ELF-1 (cell line): ENCODE measurements around the gene RIIAD1.
A peak's percentile ranks its signal among the peaks of the same experiment; 100 is the strongest.
"Not testable (repeated sequence)": the region's sequence is repeated elsewhere in the genome, so short reads cannot be mapped to it uniquely, and the experiment has no call there.

Experiments
- DNase-seq: peaks from one replicate; pipeline ENCODE4 v3.0.0-alpha.2; 2016; ENCODE audit warnings: low read depth, low spot score

Gene RIIAD1, protein sequence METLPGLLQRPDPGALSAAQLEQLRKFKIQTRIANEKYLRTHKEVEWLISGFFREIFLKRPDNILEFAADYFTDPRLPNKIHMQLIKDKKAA

DNA sequence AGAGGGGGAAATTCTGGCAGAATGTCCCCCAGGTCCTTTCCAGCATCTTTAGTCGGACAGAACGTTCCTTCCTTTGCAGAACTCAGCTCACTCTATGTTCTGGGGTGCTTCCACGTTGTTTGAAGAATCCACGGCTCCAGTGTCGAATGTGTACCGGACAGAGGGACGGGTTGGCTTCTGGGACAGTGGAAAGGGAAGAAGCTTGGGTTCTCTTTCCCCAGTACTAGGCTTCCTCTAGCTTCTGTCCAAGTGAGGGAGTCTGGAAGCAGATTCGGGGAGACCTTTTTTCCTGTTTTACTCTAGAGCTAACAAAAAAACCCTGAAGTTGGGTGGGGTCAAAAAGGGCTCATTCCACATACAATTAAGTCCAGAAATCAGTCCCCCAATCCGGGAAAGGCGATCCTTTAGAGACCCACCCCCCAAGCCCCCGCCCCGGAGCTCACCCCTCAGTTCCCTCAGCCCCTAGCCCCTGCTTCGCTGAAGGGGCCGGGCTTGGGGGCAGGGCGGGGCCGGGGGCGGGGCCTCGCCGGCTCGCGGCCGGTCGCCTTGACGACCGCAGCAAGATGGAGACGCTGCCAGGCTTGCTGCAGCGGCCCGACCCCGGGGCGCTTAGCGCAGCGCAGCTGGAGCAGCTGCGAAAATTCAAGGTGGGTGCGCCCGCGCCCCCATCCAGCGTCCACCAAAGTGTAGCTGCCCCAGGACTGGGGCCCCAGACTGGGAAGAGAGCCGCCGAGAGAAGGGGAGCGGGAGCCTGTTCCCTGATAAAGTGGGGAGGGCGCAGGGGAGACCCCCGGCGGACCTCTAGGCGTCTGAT lies at the start of gene RIIAD1:
Gene RIIAD1 (plus strand): TSS at position 549 of the 814 bp plus-strand sequence. CDS start 15 bp downstream, at position 564.
- DNase-seq: peak; percentile 42

DNA sequence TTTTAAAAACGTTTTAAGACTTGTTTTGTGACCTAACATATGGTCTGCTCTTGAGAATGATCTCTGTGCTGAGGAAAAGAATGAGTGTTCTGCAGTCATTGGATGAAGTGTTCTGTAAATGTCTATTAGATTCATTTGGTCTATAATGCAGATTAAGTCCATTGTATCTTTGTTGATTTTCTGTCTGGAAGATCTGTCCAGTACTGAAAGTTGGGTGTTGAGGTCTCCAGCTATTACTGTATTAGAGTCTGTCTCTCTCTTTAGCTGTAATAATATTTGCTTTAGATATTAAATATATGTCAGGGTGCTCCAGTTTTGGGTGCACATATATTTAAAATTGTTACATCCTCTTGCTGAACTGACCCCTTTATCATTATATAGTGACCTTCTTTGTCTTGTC lies 47.9 kb upstream of the RIIAD1 start:
- no peak for DNase-seq

DNA sequence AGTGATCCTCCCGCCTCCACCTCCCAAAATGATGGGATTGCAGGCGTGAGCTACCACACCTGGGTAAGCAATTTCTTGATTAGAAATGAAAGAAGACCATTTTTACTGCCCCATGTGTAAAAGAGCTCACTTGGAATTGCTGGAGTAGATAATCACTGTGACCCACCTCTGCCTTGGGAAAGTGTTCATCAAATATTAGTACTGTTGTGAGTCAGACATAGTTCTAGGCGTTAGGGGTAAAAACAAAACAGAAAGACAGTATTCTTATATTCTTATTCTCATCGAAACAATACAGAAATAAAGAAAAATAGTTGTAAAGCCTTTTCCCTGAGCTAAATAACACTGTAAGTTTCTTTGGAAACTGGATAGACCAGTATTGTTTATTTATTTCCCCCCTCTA lies 40.9 kb upstream of the RIIAD1 start:
- DNase-seq: no peak

DNA sequence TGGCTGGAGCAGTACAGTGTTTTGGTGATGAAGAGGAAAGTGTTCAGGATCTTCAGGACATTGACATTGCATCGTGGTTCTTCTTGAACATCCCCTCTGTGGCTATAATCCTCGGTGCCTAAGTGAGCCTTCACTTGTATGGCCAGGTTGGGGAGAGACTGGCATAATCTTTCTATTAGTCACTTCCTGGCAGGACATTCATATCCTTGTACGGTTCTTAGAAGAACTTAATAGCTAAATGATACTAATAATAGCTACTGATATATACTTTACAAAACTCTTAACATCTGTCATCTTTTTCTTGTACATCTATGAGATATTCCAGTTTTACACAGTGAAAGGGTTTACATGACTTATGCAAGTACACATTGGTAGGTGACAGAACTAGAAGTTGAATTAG lies 40.5 kb upstream of the RIIAD1 start:
- no peak for DNase-seq

DNA sequence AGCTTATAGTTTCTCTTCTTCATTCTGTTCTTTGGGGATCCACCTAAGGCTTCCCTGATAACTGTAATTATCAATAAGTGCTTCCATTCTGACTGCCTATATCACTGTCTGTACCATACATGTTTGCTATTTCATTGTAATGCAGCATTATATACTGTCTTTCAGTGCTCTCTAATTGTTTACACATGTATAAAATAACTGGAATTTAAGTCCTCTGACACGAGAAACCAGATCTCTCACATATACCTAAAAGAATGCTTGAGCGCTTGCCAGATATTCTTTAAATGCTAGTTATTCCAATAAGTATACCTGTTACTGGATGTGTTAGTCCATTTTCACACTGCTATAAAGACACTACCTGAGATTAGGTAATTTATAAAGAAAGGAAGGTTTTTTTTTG lies 39.4 kb upstream of the RIIAD1 start:
- no peak for DNase-seq

DNA sequence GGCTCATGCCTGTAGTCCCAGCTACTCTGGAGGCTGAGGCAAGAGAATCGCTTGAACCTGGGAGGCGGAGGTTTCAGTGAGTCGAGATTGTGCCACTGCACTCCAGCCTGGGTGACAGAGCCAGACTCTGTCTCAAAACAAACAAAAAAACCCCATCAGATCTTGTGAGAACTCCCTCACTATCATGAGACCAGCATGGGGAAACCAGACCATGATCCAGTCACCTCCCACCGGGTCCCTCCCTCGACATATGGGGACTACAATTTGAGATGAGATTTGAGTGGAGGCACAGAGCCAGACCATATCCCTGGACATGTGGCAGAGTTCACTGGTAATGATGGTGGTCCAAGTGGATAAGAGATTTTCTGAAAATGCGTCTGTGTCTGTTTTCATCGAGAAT lies 38.4 kb upstream of the RIIAD1 start:
- not testable (repeated sequence) for DNase-seq

DNA sequence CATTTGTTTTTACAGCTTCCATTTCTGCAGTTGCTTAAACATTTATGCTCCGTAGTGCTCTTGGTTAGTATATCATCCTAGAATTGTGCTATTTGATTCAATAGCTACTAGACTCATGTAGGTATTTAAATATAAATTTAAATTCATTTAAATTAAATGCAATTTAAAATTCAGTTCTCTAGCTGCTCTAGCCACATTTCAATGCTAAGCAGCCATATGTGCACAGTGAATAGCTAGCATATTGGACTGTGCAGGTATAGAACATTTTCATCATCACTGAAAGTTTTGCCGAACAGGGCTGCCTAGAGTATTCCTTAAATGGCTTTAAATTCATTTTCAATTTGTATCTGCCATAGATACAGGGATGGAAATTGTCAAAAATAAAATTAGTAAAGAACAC lies 37.2 kb upstream of the RIIAD1 start:
- DNase-seq: no peak

DNA sequence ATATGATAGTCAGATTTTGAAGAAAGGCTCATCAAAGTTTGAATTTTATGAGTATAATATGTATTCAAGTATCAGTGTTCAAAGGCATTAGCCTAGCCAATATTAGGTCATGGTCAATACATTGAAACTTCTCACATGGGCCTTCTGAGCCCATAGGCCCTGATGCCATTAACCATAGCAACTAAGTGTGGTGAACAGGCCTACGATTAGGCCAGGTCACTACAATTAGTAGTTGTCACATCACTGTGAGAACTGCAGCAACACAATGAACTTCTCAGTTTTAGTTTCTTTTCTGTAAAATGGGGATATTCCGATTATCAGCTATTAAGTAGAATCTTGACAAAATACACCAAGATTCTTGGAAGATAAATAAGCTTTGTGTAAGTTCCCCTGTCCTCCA lies 34.8 kb upstream of the RIIAD1 start:
- DNase-seq: no peak

DNA sequence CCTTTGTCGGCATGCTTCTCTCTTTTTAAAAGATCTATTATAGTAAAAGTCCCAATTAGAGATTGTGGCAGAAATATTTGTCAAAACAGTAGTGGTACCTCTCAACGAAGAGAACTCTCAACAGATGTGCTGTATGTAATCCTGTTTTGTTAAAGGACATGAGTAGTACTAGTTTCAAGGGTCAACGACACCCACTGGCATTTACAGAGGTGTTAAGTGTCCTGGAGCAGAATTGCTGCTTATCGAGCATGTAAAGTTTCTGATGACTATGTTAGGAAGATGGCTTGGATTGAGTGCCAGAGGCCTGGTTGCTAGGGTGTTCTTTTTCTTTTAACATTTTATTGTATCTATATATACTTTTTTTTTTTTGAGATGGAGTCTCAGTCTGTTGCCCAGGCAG lies 31.8 kb upstream of the RIIAD1 start:
- DNase-seq: no peak

DNA sequence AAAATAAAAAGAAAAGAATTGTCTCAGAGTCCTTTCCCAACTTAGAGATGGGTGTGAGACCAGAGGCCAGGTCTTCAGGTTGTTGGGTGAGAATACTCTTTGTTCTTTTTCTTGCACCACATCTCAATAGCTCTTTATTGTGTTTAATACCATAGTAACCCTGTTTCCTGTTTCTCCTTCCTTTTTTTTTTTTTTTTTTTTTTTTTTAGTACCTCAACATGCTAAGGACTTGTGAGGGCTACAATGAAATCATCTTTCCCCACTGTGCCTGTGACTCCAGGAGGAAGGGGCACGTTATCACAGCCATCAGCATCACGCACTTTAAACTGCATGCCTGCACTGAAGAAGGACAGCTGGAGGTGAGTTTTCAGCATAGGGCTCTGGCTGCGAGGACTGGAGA lies 29.1 kb upstream of the RIIAD1 start:
- no peak for DNase-seq

DNA sequence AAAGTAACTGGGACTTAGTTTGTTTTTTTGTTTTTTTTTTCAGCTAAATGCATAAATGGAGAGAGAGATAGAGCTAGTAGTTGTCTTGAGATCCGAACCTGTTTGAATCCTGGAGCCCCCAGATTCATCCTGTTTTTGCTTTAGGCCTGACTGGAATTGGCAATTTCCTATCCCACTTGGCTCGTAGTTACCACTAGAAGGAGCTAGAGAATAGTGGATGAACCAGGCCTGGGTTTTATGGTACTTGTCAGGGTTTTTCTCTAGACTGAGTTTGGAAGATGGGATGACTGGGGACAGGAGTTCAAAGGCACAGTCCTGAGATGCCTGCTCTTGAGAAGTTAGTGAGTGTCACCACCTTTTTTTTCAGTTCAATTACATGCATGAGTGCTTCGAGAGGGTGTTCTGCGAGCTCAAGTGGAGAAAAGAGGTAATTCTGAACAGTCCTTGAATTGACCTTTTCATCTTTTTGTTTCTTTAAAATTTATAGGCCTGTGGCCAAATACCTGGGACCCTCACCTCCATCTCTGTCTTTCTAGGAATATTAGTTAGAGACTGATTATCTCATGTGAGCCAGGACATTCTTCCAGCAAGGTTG lies 28.2 kb upstream of the RIIAD1 start:
- DNase-seq: peak; percentile 29

DNA sequence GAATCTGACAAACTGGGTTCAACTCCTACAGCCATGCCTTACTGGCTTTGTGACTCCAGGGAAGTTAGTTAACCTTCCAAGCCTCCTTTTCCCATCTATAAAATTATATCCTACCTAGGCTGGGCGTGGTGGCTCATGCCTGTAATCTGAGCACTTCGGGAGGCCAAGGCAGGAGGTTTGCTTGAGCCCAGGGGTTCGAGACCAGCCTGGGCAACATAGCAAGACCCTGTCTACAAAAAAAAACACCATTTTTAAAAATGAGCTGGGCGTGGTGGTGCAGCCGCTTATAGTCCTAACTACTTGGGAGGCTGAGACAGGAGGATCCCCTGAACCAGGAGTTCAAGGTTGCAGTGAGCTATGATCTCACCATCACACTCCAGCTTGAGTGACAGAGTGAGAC lies 19.8 kb upstream of the RIIAD1 start:
- no peak for DNase-seq

DNA sequence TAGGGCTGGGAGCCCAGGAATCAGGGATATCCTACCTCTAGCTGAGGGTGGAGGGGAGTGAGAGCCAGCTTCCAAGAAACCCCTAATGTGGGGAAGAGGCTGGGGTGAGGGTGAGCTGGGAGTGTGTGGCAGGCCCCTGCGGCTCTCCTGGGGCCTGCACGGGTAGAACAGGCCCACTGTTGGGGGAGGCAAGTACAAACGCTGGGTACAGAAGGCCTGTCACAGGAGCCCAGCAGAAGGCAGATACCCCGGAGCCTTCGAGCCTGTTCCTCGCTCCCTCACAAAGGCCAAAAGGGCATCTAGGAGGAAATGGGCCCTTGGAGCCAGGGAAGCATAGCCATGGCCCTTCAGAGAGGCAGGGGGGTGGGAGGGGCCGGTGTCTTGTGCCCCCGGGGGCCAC lies 18.4 kb upstream of the RIIAD1 start:
- no peak for DNase-seq

DNA sequence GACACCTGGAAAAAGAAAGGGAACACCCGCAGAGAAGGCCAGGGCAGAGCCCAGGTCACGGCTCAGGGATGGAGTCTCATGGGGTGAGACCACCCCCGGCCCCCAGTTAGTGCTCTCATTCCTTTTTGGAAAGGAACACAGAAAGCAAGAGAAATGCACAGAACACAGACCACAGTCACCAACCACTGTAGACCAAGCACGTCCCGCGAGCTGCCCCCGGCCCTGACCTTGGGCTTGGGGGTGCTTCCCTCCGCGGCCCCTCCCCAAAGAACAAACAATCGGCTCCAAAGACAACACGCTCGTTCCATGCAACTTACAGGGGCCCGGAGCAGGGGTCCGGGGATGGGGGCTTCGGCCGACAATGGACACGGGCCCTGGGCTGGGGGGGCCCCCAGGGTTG lies 17.5 kb upstream of the RIIAD1 start:
- DNase-seq: no peak

DNA sequence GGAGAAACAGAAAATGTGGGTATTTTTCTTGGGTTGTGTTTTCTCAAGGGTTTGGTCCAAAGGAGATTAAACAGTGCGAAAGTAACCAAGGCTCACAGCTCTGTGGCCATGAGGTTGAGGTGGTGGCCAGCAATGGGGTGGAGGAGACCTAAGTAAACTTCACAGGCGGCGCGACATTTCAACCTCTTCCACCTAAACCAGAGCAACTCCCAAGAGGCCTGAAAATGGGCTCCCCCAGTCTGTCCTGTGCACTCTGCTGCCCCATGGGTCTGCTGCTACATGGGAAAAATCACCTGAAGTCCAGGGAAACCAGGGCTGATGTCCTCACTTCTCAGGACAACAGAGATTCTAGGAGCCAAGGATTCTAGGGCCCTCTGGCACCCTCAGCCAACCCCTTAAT lies 17.1 kb upstream of the RIIAD1 start:
- DNase-seq: no peak

DNA sequence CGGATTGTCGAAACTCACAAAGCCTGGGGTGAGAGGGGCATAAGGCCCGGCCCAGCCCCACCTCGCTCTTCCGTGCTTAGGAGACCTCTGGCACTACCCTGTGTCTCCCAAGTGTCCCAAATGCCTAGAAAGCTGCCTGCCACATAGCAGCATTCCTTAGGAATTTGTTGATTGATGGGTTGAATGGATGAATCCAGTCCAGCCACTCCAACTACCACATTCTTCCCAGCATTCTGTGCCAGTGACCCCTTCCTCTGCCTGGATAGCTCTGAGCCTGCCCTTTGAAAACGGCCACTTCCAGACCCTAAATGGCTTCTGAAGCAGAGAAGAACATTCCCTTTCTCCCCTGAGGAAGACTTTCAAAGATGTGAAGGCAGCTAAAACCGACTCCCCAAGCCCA lies 16.2 kb upstream of the RIIAD1 start:
- DNase-seq: peak; percentile 61

DNA sequence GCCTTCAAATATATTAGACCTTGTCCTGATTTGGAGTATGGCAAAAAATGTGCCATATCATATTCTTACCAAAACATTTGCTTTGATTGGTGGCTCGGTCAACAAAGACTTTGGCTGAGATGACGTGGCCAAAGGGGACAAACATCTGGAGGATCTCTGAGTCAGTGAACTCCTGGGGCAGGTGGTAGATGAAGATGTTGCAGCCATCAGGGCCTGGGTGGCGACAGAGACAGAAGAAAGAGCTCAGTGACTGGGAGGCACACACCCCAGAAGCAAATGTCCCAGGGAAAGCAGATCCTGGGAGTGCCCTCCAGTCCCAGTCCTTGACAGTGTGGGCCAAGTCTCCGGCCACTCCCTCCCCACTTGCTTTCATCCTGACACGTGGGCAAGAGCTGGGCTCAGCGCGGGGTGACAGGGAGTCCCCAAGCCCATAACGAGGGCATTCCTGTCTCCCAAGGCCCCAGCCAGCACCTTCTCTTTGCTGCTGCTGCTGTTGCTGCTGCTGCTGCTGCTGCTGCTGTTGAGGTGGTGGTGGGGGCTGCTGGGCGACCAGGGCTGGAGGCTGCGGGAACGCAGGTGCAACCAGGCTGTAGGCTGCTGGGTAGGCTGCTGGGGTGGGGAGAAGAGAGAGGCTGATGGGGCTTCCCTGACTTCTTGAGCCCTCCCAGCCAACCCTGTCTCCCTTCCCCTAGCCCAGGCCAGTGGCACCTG lies 15.4 kb upstream of the RIIAD1 start:
- no peak for DNase-seq

DNA sequence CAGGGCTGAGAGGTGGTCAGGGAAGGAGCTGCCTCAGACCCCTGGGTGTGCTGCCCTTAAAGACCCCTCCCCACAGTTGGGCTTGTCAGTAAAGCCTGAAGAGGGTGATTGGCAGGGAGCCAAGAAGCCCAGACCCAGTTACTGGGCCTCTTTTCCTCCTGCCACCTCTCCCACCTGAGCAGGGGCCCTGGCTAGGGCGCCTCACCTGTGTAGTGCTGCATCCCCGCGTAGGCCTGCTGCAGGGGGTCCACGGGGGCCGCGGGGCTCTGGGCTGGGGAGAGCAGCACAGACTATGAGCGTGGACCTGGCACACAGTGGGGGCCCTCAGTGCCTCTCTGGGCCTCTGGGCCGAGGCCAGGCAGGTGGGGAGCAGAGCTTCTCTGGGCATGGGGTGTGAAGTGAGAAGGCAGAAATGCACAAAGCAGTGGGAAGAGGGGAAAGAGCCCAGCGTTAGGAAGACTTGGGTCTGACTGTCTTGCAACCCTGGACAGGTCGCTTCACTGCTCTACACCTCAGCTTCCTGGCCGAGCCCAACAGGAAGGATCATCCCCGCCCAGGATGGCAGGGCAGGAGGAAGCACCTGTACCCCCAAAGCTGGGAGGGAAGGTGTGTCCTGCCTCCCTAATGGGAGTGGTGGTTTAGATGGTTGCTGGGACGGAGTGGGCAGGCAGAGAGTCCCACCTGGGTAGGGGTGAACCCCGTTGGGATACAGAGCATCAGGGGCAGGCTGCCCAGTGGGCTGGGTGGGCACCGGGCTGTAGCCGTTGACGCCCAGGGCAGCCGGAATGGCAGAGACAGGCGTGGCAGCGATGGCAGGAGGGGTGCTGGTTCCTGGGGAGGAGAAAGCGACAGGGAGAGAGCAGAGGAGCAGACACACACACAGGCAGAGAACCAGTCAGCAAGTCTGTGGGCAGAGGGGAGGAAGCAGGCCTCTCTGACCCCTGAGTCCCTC lies 14.6 kb upstream of the RIIAD1 start:
- no peak for DNase-seq

DNA sequence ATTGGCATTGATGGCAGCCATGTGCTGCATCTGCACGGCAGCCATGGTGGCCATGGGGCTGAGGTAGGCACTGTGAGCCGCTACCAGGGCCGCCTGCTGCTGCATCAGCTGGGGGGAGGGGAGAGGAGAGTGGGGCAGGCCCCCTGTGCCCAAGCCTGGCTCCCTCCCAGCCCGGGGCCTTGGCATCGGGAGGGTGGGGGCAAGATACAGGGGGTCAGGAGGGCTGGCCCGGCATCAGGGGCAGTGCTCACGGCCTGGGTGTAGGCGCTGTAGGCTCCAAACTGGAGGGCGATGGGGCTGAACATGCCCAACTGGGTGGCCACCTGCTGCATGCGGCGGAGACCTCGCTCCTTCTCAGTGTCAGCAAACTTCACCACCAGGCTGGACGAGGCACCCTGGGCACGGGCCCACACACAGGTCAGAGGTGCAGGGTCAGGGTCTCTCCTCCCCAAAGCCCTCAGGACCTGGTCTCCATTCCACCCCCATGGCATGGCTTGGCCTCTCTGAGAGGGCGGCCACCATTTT lies 13.7 kb upstream of the RIIAD1 start:
- no peak for DNase-seq

DNA sequence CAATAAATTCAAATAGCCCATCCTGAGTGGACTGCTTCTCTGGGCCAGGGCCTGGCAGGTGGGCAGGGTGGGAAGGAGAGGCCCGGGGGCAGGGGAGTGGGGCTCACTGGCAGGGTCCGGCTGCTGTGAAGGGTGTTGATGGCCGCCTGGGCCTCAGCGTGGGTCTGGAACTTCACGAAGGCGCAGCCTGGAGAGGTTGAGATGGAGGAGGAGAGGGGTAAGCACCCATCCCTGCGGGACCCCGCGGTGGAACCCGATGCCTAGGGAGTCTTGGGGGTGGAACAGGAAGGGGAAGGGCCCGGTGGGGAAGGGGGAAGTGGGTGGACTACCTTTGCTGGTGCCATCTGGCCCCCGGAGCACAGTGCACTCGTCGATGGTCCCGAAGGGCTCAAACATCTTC lies 12.4 kb upstream of the RIIAD1 start:
- no peak for DNase-seq

DNA sequence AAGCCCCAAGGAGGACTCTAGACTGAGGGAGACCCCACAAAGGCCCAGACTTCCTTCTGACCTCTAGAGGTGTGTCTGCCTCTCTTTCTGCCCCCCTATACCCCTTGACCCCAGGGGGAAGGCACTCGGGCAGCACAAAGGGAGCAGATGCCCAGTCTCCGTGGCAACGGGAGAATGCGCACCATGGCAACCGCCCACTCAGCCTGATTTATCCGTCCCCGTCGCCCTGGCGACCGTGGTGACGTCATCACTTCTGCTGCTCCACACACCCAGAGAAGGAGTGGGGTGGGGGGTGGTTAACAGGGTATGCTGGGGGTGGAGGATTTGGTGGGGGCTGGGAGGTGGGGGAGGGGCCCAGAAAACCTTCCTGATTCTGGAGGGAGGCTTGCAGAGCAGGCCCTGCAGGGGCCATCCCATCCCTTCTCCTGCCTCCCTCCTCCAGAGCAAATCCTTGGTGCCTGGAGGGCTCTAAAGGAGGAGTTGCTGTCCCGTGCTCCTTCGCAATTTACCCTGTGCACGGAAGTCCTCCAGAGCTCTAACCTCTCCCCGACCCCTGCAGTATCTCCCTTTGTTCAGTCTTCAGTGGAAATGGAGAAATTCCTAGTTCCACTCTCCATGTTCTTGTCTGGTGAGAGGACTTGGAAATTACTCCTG lies 11.0 kb upstream of the RIIAD1 start:
- DNase-seq: peak; percentile 74
